ENCODE data around the gene GTPBP2.

DNA sequence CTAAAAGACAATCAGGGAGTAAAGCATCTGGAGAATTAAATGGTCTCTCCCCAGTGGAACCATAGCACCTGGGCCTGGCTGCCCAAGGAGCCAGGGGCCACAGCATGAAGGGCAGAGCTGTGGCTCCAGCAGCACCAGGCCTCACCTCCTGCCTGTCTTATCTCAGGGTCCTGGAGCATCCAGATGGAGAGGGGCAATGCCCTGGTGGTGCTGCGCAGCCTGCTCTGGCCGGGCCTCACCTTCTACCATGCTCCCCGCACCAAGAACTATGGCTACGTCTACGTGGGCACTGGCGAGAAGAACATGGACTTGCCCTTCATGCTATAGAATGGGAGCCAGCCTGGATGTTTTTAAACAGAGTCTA, 41.5 kb upstream of the GTPBP2 start:
- TF ChIP-seq, protein P1, sequence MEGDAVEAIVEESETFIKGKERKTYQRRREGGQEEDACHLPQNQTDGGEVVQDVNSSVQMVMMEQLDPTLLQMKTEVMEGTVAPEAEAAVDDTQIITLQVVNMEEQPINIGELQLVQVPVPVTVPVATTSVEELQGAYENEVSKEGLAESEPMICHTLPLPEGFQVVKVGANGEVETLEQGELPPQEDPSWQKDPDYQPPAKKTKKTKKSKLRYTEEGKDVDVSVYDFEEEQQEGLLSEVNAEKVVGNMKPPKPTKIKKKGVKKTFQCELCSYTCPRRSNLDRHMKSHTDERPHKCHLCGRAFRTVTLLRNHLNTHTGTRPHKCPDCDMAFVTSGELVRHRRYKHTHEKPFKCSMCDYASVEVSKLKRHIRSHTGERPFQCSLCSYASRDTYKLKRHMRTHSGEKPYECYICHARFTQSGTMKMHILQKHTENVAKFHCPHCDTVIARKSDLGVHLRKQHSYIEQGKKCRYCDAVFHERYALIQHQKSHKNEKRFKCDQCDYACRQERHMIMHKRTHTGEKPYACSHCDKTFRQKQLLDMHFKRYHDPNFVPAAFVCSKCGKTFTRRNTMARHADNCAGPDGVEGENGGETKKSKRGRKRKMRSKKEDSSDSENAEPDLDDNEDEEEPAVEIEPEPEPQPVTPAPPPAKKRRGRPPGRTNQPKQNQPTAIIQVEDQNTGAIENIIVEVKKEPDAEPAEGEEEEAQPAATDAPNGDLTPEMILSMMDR (conservative IDR thresholded peaks at IDR 0.05): no peak
- TF ChIP-seq ZFX (IDR thresholded peaks at IDR 0.05): no peak

Data from C4-2B (cell line).